Measurements from ENCODE around the gene BRPF3. TPM values are rescaled to one million over a fixed set of nuclear protein-coding genes. Genes with fewer than 3 reads are reported as not detected.

BRPF3 gene
- total RNA-seq, 1 donor from 2014 or later: 18.0 TPM

- DNase-seq: no peak
- Histone ChIP-seq H3K4me1 (no peaks in the 10 kb centered on the region), H3K27ac (replicated peaks) (no peak overlapping the region), H3K36me3 (peaks cover 4% of the 10 kb centered on the region), H3K4me3 (no peak overlapping the region), H3K27me3 (ENCODE audit: low read depth) (peaks cover 66% of the 10 kb centered on the region), H3K9me3 (replicated peaks) (peaks cover 15% of the 10 kb centered on the region)
- no peak for TF ChIP-seq CTCF (IDR thresholded peaks at IDR 0.05; ENCODE audit: borderline replicate concordance)
- intact Hi-C loops (cut with micrococcal nuclease): no loop called here
These were observed 72.1 kb downstream of the BRPF3 start for GRCh38 chr6:36268478-36269275.

DNA sequence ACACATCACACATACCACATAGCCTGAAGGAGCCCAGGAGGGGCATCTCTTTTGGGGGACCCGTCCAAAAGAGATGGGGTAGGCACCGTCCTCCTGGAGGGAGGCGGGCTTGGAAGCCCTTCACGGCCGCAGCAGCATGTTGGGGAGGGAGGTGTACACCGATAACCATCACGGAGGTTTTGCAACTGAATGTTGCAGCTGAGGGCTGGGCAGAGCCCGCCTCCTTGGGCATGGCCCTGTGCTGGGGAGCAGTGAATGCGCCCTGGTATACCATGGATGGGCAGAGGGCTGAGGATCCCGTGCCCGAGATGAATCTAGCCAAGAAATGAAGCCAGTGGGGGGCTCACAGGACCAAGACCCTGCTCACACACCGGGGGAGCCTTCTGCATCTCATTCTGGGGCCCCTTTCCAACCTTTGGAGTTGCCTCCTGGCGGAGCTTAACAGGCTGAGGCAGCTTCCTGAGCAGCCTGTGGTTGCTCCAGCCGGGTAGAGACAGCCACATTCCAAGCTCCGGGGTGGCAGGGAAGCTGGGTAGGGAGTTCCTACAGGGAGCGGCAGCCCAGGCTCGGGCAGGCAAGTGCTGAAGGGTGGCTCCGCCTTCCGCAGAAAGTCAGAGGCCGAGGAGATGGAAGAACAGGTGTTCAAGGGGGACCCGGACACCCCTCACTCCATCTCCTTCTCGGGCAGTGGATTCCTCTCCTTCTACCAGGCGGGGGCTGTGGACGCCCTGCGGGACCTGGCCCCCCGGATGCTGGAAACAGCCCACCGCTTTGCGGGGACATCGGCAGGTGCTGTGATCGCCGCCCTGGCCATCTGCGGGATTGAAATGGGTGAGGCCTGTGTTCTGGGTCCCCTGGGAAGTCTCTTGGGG lies 73.5 kb downstream of the BRPF3 start, which contains the start of gene PNPLA1:
PNPLA1 (plus strand) TSS at position 227 of the 872 bp plus-strand sequence; CDS start at position 627, 400 bp downstream.
- H3K9me3 ChIP-seq (replicated peaks): peaks cover 15% of the 10 kb centered on the region
- peaks cover 4% of the 10 kb centered on the region for H3K36me3 ChIP-seq
- H3K4me1 ChIP-seq: no peaks in the 10 kb centered on the region
- no peak for DNase-seq
- peaks cover 66% of the 10 kb centered on the region for H3K27me3 ChIP-seq (ENCODE audit: low read depth)
- no peak within 1 kb of the TSS for H3K27ac ChIP-seq (replicated peaks)
- no peak within 1 kb of the TSS for H3K4me3 ChIP-seq
- TF ChIP-seq CTCF (IDR thresholded peaks at IDR 0.05; ENCODE audit: borderline replicate concordance): no peak
- intact Hi-C loops (cut with micrococcal nuclease): no loop called here

- intact Hi-C loops (cut with micrococcal nuclease): no loop called here
- no peak for TF ChIP-seq CTCF (IDR thresholded peaks at IDR 0.05; ENCODE audit: borderline replicate concordance)
- Histone ChIP-seq H3K27me3 (ENCODE audit: low read depth) (peaks cover 81% of the 10 kb centered on the region), H3K27ac (replicated peaks) (no peak overlapping the region), H3K4me1 (no peaks in the 10 kb centered on the region), H3K4me3 (no peak overlapping the region), H3K36me3 (no peaks in the 10 kb centered on the region), H3K9me3 (replicated peaks) (no peaks in the 10 kb centered on the region)
- DNase-seq: no peak
These were observed 75.7 kb downstream of the BRPF3 start for GRCh38 chr6:36272234-36272633.

DNA sequence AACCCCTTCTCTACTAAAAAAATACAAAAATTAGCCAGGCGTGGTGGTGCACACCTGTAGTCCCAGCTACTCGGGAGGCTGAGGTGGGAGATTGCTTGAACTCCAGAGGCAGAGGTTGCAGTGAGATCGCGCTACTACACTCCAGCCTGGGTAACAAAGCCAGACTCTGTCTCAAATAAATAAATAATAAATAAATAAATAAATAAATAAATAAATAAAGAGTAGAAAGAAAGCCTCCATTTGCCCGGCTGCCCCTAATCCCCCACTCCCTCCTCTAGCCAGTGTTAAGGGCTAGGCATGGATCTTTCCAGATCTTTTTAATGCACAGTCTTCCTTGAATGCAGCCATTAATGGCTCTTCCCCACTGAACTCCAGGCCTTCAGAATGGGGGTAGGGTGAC lies 76.5 kb downstream of the BRPF3 start:
- H3K27me3 ChIP-seq (ENCODE audit: low read depth): peaks cover 83% of the 10 kb centered on the region
- intact Hi-C loops (cut with micrococcal nuclease): no loop called here
- no peak overlapping the region for H3K4me3 ChIP-seq
- no peaks in the 10 kb centered on the region for H3K4me1 ChIP-seq
- no peaks in the 10 kb centered on the region for H3K9me3 ChIP-seq (replicated peaks)
- no peak overlapping the region for H3K27ac ChIP-seq (replicated peaks)
- DNase-seq: no peak
- no peaks in the 10 kb centered on the region for H3K36me3 ChIP-seq
- TF ChIP-seq CTCF (IDR thresholded peaks at IDR 0.05; ENCODE audit: borderline replicate concordance): no peak

DNA sequence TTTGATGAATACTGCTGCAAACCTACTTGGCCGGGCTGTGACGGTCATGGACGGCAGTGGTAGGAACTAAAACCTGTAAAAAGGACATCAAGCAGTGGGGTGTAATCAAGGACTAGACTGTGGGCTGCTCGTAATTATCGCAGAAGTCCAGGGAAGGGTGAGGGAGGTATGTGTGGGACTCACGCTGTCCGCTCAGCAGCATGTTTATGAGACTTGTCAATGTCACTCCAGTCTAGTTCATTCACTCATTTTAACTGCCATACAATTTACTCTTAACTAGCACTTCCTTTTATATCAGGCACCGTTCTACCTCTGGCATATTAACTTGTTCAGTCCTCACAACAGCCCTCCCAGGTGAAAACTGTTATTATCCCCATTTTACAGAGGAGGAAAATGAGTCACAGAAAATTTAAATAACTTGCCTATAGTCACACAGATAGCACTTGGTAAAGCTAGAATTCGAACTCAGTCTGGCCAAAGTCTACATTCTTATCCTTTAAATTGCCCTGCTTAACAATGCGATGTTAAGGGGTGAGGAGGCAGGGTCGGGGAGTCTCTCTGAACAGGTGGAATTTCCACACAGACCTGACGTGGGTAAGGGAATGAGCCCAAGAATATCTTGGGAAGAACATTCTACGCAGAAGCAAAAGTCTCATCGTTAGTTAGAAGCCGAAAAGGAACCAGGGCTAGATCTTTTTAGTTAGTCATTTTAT lies 77.4 kb downstream of the BRPF3 start:
- Histone ChIP-seq H3K4me3 (no peak overlapping the region), H3K27ac (replicated peaks) (no peak overlapping the region), H3K9me3 (replicated peaks) (no peaks in the 10 kb centered on the region), H3K27me3 (ENCODE audit: low read depth) (peaks cover 87% of the 10 kb centered on the region), H3K36me3 (no peaks in the 10 kb centered on the region), H3K4me1 (no peaks in the 10 kb centered on the region)
- DNase-seq: no peak
- TF ChIP-seq CTCF (IDR thresholded peaks at IDR 0.05; ENCODE audit: borderline replicate concordance): no peak
- intact Hi-C loops (cut with micrococcal nuclease): no loop called here

All from left ventricle myocardium inferior (tissue), 1 donor.